SK-N-SH treated with all-trans-retinoic acid at 6 μM for 48 hours (cell line): ENCODE results near the gene TNC.

Experiments used
- ATAC-seq: fragments of 200-7000 bp; cut with Tn5 transposase; 3 replicates; pipeline ENCODE4 v1.9.1; 2020; ENCODE audit warnings: mild to moderate bottlenecking, moderate library complexity
- ARNTL ChIP-seq: fragments of 450-650 bp; formaldehyde crosslinking; IDR thresholded peaks from 2 replicates; pipeline ENCODE4 v1.5.0; 2020; ENCODE audit warnings: low read depth, mild to moderate bottlenecking, moderate library complexity, borderline replicate concordance
- BACH2 ChIP-seq: fragments of 250-450 bp; sonication (Bioruptor Pico); IDR thresholded peaks from 2 replicates; pipeline ENCODE4 v1.9.0; 2021; ENCODE audit warnings: mild to moderate bottlenecking, borderline replicate concordance
- CREB5 ChIP-seq: fragments of 250-450 bp; sonication (Bioruptor Pico); IDR thresholded peaks from 2 replicates; pipeline ENCODE4 v1.5.1; 2020; ENCODE audit warnings: low read depth, mild to moderate bottlenecking, moderate library complexity
- CSDC2 ChIP-seq: fragments of 250-450 bp; sonication (Bioruptor Pico); IDR thresholded peaks from 2 replicates; pipeline ENCODE4 v1.5.0; 2020; ENCODE audit warnings: mild to moderate bottlenecking, moderate library complexity
- CSRNP3 ChIP-seq: fragments of 250-450 bp; sonication (Bioruptor Pico); IDR thresholded peaks from 2 replicates; pipeline ENCODE4 v1.5.1; 2021; ENCODE audit warnings: mild to moderate bottlenecking, moderate library complexity
- ESRRG ChIP-seq: fragments of 250-450 bp; sonication (Bioruptor Pico); IDR thresholded peaks from 2 replicates; pipeline ENCODE4 v1.6.1; 2021; ENCODE audit warnings: mild to moderate bottlenecking
- GLIS3 ChIP-seq: fragments of 250-450 bp; sonication (Bioruptor Pico); IDR thresholded peaks from 2 replicates; pipeline ENCODE4 v1.5.0; 2020; ENCODE audit warnings: mild to moderate bottlenecking, moderate library complexity
- ISL1 ChIP-seq: fragments of 250-450 bp; sonication (Bioruptor Pico); IDR thresholded peaks from 2 replicates; pipeline ENCODE4 v2.1.2; 2022; ENCODE audit warnings: mild to moderate bottlenecking, moderate library complexity
- OSR1 ChIP-seq: fragments of 250-450 bp; sonication (Bioruptor Pico); IDR thresholded peaks from 2 replicates; pipeline ENCODE4 v1.8.0; 2022; ENCODE audit warnings: moderate library complexity, mild to moderate bottlenecking, inconsistent platforms
- POU6F1 ChIP-seq: fragments of 250-450 bp; sonication (Bioruptor Pico); IDR thresholded peaks from 2 replicates; pipeline ENCODE4 v1.8.0; 2021; ENCODE audit warnings: low read depth, mild to moderate bottlenecking, moderate library complexity, borderline replicate concordance
- RARB ChIP-seq: fragments of 250-450 bp; sonication (Bioruptor Pico); IDR thresholded peaks from 2 replicates; pipeline ENCODE4 v1.8.0; 2021; ENCODE audit warnings: mild to moderate bottlenecking, moderate library complexity
- SNAI2 ChIP-seq: fragments of 250-450 bp; sonication (Bioruptor Pico); IDR thresholded peaks from 2 replicates; pipeline ENCODE4 v1.5.0; 2020; ENCODE audit warnings: mild to moderate bottlenecking, moderate library complexity
- TCF4 ChIP-seq: fragments of 250-450 bp; sonication (Bioruptor Pico); IDR thresholded peaks from 2 replicates; pipeline ENCODE4 v1.8.0; 2021; ENCODE audit warnings: mild to moderate bottlenecking, moderate library complexity, borderline replicate concordance
- TOX ChIP-seq: fragments of 250-450 bp; sonication (Bioruptor Pico); IDR thresholded peaks from 2 replicates; pipeline ENCODE4 v1.8.0; 2021; ENCODE audit warnings: mild to moderate bottlenecking, moderate library complexity, borderline replicate concordance
- TSHZ2 ChIP-seq: fragments of 250-450 bp; sonication (Bioruptor Pico); IDR thresholded peaks from 2 replicates; pipeline ENCODE4 v1.5.0; 2020; ENCODE audit warnings: mild to moderate bottlenecking, moderate library complexity
- ZC3H10 ChIP-seq: fragments of 250-450 bp; sonication (Bioruptor Pico); IDR thresholded peaks from 2 replicates; pipeline ENCODE4 v1.5.1; 2021; ENCODE audit warnings: mild to moderate bottlenecking, moderate library complexity
- ZFP3 ChIP-seq: fragments of 250-450 bp; sonication (Bioruptor Pico); IDR thresholded peaks from 2 replicates; pipeline ENCODE4 v1.5.0; 2020; ENCODE audit warnings: mild to moderate bottlenecking, moderate library complexity
- ZFP30 ChIP-seq: fragments of 450-650 bp; formaldehyde crosslinking; IDR thresholded peaks from 2 replicates; pipeline ENCODE4 v1.5.0; 2022; ENCODE audit warnings: mild to moderate bottlenecking, moderate library complexity
- ZNF565 ChIP-seq: fragments of 450-650 bp; formaldehyde crosslinking; conservative IDR thresholded peaks from 2 replicates; pipeline ENCODE4 v1.5.0; 2020; ENCODE audit warnings: low read depth, mild to moderate bottlenecking, moderate library complexity
- ZNF70 ChIP-seq: fragments of 450-650 bp; formaldehyde crosslinking; IDR thresholded peaks from 2 replicates; pipeline ENCODE4 v1.5.0; 2020; ENCODE audit warnings: mild to moderate bottlenecking, moderate library complexity
- ZNF8 ChIP-seq: fragments of 450-650 bp; formaldehyde crosslinking; IDR thresholded peaks from 2 replicates; pipeline ENCODE4 v1.5.0; 2020; ENCODE audit warnings: mild to moderate bottlenecking, moderate library complexity

Gene TNC

DNA sequence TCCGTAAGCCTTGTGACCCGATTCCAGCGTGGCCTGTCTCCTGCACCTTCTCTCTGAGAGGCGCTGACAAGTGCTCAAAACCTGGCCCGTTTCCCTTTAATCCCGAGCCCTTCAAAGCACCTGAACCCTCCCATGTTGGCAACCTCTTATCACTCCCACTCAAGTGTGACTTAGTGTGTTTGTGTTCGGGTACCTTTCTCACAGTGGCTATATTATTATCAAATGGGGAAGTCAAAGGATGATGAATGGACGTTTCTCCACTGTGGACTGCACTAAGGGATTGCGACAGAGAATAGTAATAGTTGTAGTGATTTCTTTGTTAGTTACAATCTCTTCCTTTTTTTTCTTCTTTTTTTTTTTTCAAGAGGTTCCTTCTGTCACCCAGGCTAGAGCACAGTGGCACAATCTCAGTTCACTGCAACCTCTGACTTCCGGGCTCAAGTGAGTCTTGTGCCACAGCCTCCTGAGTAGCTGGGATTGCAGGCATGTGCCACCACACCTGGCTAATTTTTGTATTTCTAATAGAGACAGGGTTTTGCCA lies 122.2 kb downstream of the TNC start (continued):
- TF ChIP-seq RARB (CRISPR knock-in tag) (no peak), CREB5 (CRISPR knock-in tag) (no peak), ZC3H10 (CRISPR knock-in tag) (no peak), TOX (CRISPR knock-in tag) (no peak), SNAI2 (CRISPR knock-in tag) (no peak), ZNF8 (CRISPR knock-in tag) (no peak), ZNF70 (CRISPR knock-in tag) (no peak), ZFP3 (CRISPR knock-in tag) (no peak), ARNTL (no peak), TCF4 (no peak), CSRNP3 (CRISPR knock-in tag) (no peak), CSDC2 (no peak)

GRCh38 chr9:114994768-114995167 lies 123.2 kb downstream of the TNC start:
- no peak for TF ChIP-seq ZFP3 (CRISPR knock-in tag)
- no peak for TF ChIP-seq BACH2
- TF ChIP-seq GLIS3 (CRISPR knock-in tag), result no peak
- TF ChIP-seq RARB (CRISPR knock-in tag), result no peak
- no peak for TF ChIP-seq POU6F1 (CRISPR knock-in tag)
- no peak for TF ChIP-seq SNAI2 (CRISPR knock-in tag)
- no peak for TF ChIP-seq CSDC2
- ATAC-seq, result no peak

DNA sequence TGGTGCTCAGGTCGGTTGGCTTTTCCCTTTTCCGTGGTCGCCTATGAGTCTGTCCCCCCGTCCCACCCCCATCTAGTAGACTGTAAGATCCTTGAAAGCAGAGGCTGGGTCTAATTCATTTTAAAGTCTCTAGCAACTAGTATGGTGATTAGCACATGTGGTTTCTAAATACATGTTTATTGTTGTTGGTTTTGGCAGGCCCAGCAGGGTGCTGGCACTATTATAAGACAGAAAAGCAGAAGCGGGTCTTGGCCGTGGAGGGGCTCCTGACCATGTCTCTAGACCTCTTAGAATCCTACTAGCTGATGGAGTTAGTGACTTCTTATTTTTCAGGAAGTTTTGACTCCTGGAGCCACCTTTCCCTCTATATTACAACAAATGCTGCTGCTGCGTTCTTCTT lies 126.1 kb downstream of the TNC start:
- ATAC-seq, result no peak

More for the DNA sequence above, 126.1 kb downstream of the TNC start:
- no peak for TF ChIP-seq ZNF565 (CRISPR knock-in tag)
- TF ChIP-seq TOX (CRISPR knock-in tag), result no peak
- no peak for TF ChIP-seq ESRRG (CRISPR knock-in tag)
- TF ChIP-seq RARB (CRISPR knock-in tag), result no peak
- TF ChIP-seq ISL1 (CRISPR knock-in tag), result no peak
- TF ChIP-seq BACH2, result no peak
- no peak for TF ChIP-seq OSR1
- no peak for TF ChIP-seq TSHZ2 (CRISPR knock-in tag)
- no peak for TF ChIP-seq CSDC2
- no peak for TF ChIP-seq CREB5 (CRISPR knock-in tag)
- TF ChIP-seq ZFP30 (CRISPR knock-in tag), result no peak
- TF ChIP-seq CSRNP3 (CRISPR knock-in tag), result no peak
- no peak for TF ChIP-seq ZNF8 (CRISPR knock-in tag)
- no peak for TF ChIP-seq GLIS3 (CRISPR knock-in tag)
- no peak for TF ChIP-seq POU6F1 (CRISPR knock-in tag)
- TF ChIP-seq ARNTL, result no peak
